OCI-LY7 (cell line): ENCODE results near the gene CUBN.
A peak's percentile ranks its signal among the peaks of the same experiment; 100 is the strongest.

Experiments used
- CTCF ChIP-seq: fragments of 200-600 bp; sonication (generic); conservative IDR thresholded peaks from 2 replicates; pipeline ENCODE4 v1.5.1; 2014; ENCODE audit warnings: mild to moderate bottlenecking, antibody characterized with exemption, low read length, moderate library complexity, mixed read lengths
- EZH2phosphoT487 ChIP-seq: fragments of 200-600 bp; sonication (generic); IDR thresholded peaks from 2 replicates; pipeline ENCODE4 v1.6.1; 2018; ENCODE audit warnings: low read depth, borderline replicate concordance, mild to moderate bottlenecking, mixed run types, antibody characterized with exemption, low read length, moderate library complexity, mixed read lengths

DNA sequence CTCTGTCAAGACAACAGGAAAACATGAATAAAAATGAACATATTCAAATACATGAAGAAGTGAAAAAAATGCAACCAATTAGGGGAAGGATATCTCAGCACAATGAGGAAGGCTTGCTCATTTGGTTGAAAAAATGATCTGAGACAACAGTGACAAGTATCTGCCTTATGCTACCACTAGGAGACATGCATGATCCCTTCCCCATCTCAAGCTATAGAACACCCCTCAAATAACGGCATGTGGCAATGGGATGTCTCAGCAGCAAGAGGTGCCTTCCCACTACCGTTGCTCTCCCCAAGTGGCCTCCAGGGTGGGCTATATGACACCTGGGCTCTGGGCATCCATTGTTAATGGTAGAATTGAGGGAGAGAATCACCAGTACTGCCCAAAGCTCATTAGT, 214.3 kb downstream of the CUBN start:
- 0 out of 2 replicates have a peak, but pooled peaks have one; percentile 13 for TF ChIP-seq CTCF
- no peak for TF ChIP-seq EZH2phosphoT487
